Memory B cell (primary cell): Measurements from ENCODE around the gene FKBP10.

ENCODE experiments used
- ATAC-seq: fragments of 150-1000 bp; cut with Tn5 transposase; 2 replicates; pipeline ENCODE4 v1.10.0; 2021; ENCODE audit warnings: low read depth, mild to moderate bottlenecking, moderate library complexity
- DNase-seq, 2 donors: peaks; one replicate each; pipeline ENCODE4 v3.0.0; 2022; ENCODE audit warnings: low spot score in 2 of 2
- H3K27ac Mint-ChIP-seq: one replicate; pipeline ENCODE4 v1.8.0; 2022; ENCODE audit warnings: mild to moderate bottlenecking, moderate library complexity, mixed read lengths
- H3K27me3 Mint-ChIP-seq: one replicate; pipeline ENCODE4 v1.8.0; 2022; ENCODE audit warnings: mixed read lengths
- H3K36me3 Mint-ChIP-seq: one replicate; pipeline ENCODE4 v1.8.0; 2022; ENCODE audit warnings: mild to moderate bottlenecking, mixed read lengths
- H3K4me1 Mint-ChIP-seq: one replicate; pipeline ENCODE4 v1.8.0; 2022; ENCODE audit warnings: mixed read lengths
- H3K4me3 Mint-ChIP-seq: one replicate; pipeline ENCODE4 v1.8.0; 2022; ENCODE audit warnings: mild to moderate bottlenecking, moderate library complexity, mixed read lengths
- H3K9me3 Mint-ChIP-seq: one replicate; pipeline ENCODE4 v1.8.0; 2022; ENCODE audit warnings: mixed read lengths

The FKBP10 gene

GRCh38 chr17:41792845-41793783 is 19.7 kb upstream of the FKBP10 start:
- no peak overlapping the region for H3K27ac Mint-ChIP-seq
- peaks cover 2% of the 10 kb centered on the region for H3K4me1 Mint-ChIP-seq
- ATAC-seq (no peak), DNase-seq (no peak)
- no peaks in the 10 kb centered on the region for H3K9me3 Mint-ChIP-seq
- H3K36me3 Mint-ChIP-seq: no peaks in the 10 kb centered on the region
- peaks cover 4% of the 10 kb centered on the region for H3K27me3 Mint-ChIP-seq
- H3K4me3 Mint-ChIP-seq: no peak overlapping the region

GRCh38 chr17:41793784-41794539 is 18.8 kb upstream of the FKBP10 start:
- H3K4me3 Mint-ChIP-seq: no peak overlapping the region
- no peak overlapping the region for H3K27ac Mint-ChIP-seq
- H3K36me3 Mint-ChIP-seq: no peaks in the 10 kb centered on the region
- no peaks in the 10 kb centered on the region for H3K9me3 Mint-ChIP-seq
- no peak for DNase-seq
- H3K4me1 Mint-ChIP-seq: no peaks in the 10 kb centered on the region
- no peak for ATAC-seq
- H3K27me3 Mint-ChIP-seq: peaks cover 1% of the 10 kb centered on the region

- Mint-ChIP-seq H3K4me1 (no peaks in the 10 kb centered on the region), H3K36me3 (no peaks in the 10 kb centered on the region), H3K27me3 (peaks cover 1% of the 10 kb centered on the region), H3K9me3 (no peaks in the 10 kb centered on the region), H3K27ac (no peak overlapping the region), H3K4me3 (no peak overlapping the region)
- ATAC-seq (no peak), DNase-seq (no peak)
Measured at GRCh38 chr17:41794540-41794975, 18.2 kb upstream of the FKBP10 start.

GRCh38 chr17:41796121-41796895 is 16.5 kb upstream of the FKBP10 start:
- ATAC-seq: no peak
- no peak overlapping the region for H3K4me3 Mint-ChIP-seq
- H3K27me3 Mint-ChIP-seq: peaks cover 1% of the 10 kb centered on the region

GRCh38 chr17:41797377-41797776 is 15.4 kb upstream of the FKBP10 start:
- no peaks in the 10 kb centered on the region for H3K9me3 Mint-ChIP-seq
- H3K36me3 Mint-ChIP-seq: no peaks in the 10 kb centered on the region
- H3K4me1 Mint-ChIP-seq: peaks cover 10% of the 10 kb centered on the region
- peaks cover 4% of the 10 kb centered on the region for H3K27me3 Mint-ChIP-seq
- ATAC-seq (no peak), DNase-seq (no peak)
- no peak overlapping the region for H3K4me3 Mint-ChIP-seq
- H3K27ac Mint-ChIP-seq: no peak overlapping the region

More at GRCh38 chr17:41796121-41796895, 16.5 kb upstream of the FKBP10 start:
- H3K4me1 Mint-ChIP-seq: peaks cover 6% of the 10 kb centered on the region
- no peak for DNase-seq
- no peaks in the 10 kb centered on the region for H3K36me3 Mint-ChIP-seq
- H3K9me3 Mint-ChIP-seq: no peaks in the 10 kb centered on the region
- no peak overlapping the region for H3K27ac Mint-ChIP-seq

- ATAC-seq: no peak
- no peak for DNase-seq
Measured at GRCh38 chr17:41799366-41799765, 13.4 kb upstream of the FKBP10 start.

GRCh38 chr17:41800601-41801373 is 12.0 kb upstream of the FKBP10 start:
- ATAC-seq (peak; percentile 16), DNase-seq (no peak)
- Mint-ChIP-seq H3K36me3 (no peaks in the 10 kb centered on the region), H3K4me3 (no peak overlapping the region), H3K27me3 (peaks cover 7% of the 10 kb centered on the region), H3K4me1 (peaks cover 13% of the 10 kb centered on the region), H3K9me3 (no peaks in the 10 kb centered on the region), H3K27ac (no peak overlapping the region)

More at GRCh38 chr17:41799366-41799765, 13.4 kb upstream of the FKBP10 start:
- no peak overlapping the region for H3K27ac Mint-ChIP-seq
- no peaks in the 10 kb centered on the region for H3K36me3 Mint-ChIP-seq
- H3K4me1 Mint-ChIP-seq: peaks cover 13% of the 10 kb centered on the region
- peaks cover 7% of the 10 kb centered on the region for H3K27me3 Mint-ChIP-seq
- H3K4me3 Mint-ChIP-seq: no peak overlapping the region
- H3K9me3 Mint-ChIP-seq: no peaks in the 10 kb centered on the region

GRCh38 chr17:41801374-41802271 is 11.2 kb upstream of the FKBP10 start:
- no peak overlapping the region for H3K4me3 Mint-ChIP-seq
- peak; percentile 75 to 78 for DNase-seq
- peak; percentile 82 for ATAC-seq
- peaks cover 13% of the 10 kb centered on the region for H3K4me1 Mint-ChIP-seq
- peaks cover 7% of the 10 kb centered on the region for H3K27me3 Mint-ChIP-seq
- H3K27ac Mint-ChIP-seq: no peak overlapping the region
- H3K36me3 Mint-ChIP-seq: no peaks in the 10 kb centered on the region
- no peaks in the 10 kb centered on the region for H3K9me3 Mint-ChIP-seq

- DNase-seq: peak in 1 of 2 donors; percentile 16
- Mint-ChIP-seq H3K4me1 (peaks cover 13% of the 10 kb centered on the region), H3K27me3 (peaks cover 5% of the 10 kb centered on the region), H3K9me3 (no peaks in the 10 kb centered on the region), H3K36me3 (no peaks in the 10 kb centered on the region), H3K4me3 (no peak overlapping the region), H3K27ac (no peak overlapping the region)
- ATAC-seq: peak; percentile 69
Measured at GRCh38 chr17:41803049-41804020, 9.5 kb upstream of the FKBP10 start.

- no peaks in the 10 kb centered on the region for H3K9me3 Mint-ChIP-seq
- H3K27ac Mint-ChIP-seq: no peak overlapping the region
- peaks cover 11% of the 10 kb centered on the region for H3K4me1 Mint-ChIP-seq
- H3K36me3 Mint-ChIP-seq: no peaks in the 10 kb centered on the region
- ATAC-seq (no peak), DNase-seq (no peak)
- H3K4me3 Mint-ChIP-seq: no peak overlapping the region
- peaks cover 8% of the 10 kb centered on the region for H3K27me3 Mint-ChIP-seq
Measured at GRCh38 chr17:41806685-41807445, 5.9 kb upstream of the FKBP10 start.
